ENCODE data around the gene DACH1.
"Not testable (repeated sequence)": the region's sequence is repeated elsewhere in the genome, so short reads cannot be mapped to it uniquely, and the experiment has no call there.

The DACH1 gene

DNA sequence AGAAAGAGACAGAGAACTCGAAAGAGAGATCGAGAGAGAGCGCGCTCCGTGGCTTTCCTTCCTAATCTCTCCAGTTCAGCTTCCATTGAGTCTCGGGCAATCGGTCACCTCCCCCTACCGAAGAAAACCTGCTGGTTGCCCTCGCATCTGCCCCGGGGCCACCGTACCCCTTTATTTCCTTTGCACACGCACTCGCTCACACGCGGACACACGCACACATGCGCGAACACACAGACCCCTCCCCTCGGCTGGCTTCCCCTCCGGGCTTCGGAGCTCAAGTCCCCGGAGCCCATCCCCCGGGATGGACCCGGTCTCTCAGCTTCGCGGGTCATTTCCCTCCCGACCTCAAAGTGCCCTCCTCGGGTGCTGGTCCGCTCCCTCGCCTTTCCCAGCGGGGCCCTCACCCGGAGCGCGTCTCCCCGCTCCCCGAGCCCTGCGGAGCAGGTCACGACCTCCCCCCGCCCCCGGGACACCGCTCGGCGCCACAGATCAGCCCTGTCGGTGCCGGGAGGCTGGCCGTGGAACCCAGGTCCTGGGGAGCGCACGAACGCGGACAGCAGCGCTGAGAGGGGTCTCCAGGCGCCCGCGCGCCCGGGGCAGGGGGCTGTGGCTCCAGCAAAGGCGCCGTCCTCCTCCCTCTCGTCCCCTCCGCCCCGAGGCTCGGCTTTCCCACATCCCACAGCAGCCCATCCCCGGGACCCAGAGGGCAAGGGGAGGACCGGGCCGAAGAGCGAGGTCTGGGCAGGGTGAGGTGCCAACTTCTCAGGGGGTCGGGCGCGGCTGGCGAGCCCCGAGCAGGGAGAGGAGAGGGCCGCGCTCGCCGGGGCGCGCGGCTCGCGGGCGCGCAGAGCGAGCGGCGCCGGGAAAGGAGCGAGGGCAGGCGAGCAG is 1.8 kb downstream of the DACH1 start:
- DNase-seq, result no peak

DNA sequence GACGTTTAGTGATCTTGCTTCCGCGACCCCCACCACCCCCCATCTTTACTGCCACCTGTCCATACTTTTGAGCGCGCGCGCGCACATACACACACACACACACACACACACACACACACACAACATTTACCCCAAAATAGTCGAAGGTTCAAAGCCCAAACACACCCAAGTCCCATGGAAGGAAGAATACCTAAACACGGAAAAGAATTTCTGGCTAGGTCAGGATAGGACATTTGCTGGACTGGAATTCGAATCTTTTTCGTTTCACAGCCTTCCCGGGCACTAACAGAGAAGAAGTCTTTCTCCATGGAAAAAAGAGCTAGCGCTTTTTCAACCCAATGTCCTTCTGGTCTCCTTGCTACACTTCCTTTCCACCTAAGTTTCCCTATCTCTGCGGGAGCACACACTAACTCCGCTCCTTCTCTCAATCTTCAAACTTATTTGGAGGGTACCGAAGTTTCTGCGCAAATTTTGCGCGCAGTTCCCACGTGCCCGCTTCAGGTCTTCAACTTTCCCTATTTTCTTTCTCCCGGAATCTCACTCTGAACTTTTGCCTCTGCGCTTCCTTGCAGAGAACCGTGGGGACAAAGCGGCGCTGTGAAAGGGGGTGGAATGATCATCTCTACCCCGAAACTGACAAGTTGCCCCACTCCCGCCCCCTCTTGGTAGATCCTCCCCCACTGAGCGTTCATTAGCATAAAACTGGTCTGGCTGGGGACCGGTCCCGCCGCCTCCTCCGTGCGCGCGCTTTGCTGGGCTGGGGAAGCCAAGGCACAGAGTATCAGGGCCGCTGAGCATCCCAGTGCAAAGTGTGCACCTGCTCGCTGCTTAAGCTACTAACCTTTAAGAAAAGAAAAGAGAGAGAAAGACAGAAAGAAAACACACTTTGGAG is 2.7 kb downstream of the DACH1 start:
- no peak for DNase-seq

DNA sequence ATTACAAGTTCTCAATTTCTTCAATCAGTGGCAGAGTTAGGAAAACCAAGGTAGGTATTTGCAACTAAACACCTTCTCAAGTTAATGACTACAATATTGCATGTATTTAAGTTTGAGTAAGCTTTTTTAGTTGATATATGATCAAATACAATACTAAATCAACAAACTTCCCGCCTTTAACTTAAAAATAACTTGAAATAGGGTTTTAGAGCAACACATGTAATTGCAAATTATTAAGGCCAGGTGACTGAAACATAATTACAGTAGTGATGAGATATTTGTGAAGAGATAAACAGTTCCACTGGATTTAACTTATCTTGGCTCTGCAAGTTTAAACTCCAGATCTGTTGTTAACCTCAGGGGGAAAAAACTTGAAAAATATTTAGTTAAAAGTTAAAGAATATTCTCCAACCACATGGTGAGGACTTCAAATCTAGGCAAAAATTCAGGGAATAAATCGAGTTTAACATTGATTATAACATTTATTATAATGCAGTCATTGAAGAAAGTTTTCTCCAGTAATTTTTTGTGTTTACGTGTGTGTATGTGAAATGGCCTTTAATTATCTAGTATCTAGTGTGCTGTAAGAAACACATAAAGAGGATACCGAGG is 3.6 kb downstream of the DACH1 start:
- no peak for DNase-seq

DNA sequence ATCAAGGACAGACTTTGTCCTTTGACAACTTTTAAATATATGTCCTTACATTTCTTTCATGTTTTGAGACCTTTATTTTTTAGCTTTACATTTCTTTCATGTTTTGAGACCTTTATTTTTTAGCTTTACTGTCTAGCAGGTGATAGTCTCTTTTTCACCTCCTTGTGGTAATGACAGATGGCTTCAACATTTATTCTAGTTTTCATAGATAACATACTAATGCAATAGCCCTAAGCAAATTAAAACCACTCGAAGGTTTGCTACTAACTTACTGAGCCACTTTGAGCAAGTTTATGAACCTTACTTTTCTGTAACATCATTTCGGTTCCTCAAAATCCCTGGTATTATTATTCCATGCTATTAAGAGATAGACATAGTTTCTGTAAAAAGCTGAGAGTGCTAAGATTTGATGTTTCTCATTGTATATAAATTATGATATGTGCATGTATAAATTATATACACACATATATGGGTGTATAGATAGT is 4.5 kb downstream of the DACH1 start:
- no peak for DNase-seq

DNA sequence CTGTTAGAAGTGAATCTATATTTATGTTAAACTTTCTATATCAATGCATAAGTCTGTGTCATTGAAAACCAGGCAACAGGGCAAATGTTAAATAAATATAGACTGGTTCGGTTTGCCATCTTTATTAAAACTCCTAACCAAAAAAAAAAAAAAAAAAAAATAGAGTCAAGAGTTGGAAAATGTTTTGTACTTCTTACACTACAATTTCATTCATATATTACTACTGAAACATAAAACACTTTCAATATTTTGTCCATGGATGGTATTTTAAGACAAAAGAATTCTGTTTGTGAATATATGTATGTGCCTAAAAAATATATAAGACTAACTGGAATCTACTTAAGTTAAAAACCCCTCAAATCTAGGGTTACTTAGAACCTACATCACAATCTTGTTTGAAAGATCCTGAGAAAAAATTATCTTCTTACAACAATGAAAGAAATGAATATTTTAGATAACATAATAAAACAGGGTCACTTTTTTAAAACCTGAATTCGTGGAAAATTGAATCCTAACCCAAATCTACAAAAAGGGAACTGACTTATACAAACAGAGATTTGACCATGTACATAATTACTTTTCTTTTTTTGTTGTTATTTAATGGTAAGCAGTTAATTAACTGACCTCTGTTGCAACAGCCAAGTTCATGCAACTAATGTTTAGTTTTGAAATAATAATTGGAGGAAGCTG is 5.1 kb downstream of the DACH1 start:
- DNase-seq, result no peak

DNA sequence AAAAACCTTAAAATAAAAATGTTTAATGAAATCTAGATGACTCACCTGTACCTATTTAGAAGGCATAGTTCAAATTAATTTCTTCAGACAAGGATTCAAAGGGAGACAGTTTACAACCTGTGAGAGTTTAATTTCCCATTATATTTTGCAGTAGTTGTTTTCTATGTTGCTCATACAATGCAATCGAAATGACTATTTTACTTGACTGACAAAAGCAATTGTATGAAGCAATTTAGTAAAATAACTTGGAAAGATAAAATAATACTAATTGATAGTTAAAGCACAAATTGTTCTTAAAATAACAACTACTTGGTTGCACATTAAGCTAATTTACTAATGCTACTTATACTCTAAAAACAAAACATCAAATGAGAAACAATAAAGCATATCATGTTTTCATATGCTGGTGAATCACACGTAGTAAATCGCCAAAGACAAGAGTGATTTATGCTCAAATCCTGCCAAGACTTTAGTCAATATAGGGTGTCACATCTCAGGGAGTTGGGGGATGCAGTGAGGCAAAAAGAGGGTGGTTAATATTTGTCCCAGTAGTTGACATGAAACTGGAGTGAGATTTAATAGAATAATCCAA is 6.4 kb downstream of the DACH1 start:
- no peak for DNase-seq

DNA sequence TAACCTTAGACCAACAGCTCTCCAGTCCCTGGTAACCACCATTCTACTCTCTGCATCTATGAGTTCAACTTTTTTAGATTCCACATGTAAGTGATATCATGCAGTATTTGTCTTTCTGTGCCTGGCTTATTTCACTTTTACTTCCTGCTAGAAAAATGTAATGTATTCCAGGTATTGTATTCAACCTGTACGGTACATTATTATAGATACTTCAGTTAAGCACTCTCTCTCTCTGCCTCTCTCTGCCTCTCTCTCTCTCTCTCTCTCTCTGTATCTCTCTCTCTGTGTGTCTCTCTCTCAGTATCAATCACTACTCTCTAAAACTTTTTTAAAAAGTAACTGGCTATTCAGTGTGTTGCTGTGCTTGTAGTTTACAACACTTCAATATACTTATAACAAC is 8.4 kb downstream of the DACH1 start:
- no peak for DNase-seq

DNA sequence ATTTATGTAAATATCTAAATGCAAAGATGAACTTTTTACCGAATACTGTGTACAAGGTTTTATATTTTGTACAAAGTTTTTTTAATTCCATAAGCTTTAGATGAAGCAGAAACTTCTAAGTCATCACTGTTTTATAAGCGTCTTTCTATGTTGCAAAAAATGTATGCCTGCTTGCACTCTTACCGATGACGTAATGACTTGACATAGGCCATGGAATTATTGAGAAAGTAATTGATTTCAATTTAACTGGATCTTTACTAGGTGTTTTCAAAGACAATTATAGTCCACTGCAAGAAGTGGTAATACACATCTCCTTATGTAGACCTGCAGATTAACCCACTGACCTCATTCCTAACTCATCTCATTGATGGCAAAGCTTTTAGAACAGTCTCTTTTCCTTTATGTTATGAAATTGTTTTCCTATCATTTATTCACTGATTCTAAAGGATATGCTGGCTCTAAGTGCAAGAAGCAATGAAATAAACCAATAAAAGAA is 10.4 kb downstream of the DACH1 start:
- no peak for DNase-seq

DNA sequence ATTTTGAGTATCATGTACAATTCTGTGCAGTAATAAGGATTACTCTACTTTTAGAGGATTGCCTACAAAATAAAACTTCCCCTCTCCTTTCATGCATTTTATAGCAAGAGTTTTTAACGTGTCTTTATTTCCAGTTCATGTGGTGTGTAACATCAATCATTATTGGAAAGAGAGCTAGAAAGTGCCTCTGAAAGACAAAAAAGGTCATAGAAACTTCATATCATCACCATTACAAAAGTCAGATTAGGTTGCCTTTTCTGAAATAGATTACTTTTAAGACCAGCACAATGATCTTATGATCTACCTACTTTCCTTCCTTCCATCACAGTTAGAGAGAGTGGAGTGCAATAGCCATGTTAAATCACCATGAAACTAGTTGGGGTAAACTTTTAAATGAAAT is 12.6 kb downstream of the DACH1 start:
- DNase-seq, result no peak

DNA sequence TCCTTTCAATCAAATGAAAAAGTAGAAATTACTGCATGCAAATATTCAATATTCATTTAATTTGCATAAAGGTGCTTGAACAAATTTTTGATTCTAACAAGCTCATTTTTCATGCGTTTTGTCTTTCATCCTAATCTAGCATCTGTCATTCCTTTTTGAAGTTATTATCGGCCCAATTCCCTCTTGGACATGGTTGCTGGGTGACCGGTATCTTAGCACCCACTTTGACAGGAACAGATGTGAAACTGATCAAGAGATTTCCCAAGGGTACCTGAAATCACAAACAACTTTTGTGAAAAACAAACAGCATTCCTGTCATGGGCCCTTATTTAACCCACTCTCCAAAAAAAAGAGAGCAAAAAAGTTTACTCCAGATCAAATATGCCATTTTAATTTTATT is 13.3 kb downstream of the DACH1 start:
- no peak for DNase-seq

DNA sequence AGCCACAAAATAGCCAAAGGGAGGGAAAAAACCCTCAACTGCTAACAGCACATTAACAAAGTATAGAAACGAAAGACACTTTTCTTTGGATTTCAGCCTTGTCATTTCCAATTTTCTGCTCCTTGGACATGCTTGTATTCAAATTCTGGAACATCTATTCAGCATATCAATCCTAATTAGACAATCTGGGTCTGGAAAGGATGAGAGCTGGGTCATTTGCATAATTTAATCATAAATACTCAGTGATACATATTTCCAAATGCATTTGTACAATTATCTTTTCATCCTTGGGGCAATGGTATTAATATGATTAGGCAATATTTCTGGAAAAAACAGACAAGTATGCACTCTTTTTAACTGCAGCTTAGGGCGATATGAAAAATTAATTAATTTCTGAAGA is 14.3 kb downstream of the DACH1 start:
- no peak for DNase-seq

DNA sequence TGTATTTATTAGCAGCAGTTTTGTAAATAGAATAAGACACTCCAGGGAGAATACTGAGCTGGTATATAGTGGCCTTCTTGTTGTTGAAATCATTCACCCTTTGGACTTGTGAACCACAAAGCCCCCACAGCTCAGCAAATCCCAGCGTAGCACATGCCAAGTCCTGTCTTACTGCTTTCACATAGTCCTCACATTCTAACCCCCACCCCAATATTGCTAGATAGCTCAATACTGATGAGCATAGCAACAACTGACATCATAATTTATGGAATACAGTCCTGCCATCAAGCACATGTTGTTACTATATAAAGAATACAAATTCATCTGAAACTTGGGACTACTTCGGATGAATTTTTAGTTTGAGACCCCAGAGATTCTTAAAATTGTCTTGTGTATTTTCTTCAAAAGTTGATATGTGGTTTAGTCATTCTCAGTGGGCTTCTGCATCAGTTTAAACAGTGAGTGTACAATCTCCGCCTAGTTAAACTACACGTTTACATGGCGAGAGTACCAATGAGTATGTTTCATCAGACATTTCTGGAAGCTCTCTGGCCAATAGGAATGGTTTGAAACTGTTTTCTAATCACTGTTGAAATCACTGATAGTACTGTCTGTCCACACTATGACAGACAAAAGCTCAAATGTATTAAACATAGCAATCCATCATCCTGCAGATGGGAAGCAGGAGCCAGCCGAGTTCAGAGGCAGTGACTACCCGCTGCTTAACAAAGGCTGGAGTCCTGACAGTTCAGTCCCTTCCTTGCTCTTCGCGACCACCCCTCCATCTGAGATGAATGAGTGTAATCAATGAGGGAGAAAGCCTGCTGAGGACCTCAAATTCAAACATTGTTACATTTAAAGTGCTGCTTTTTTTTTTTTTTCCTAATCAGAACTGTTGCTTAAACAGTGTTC is 15.2 kb downstream of the DACH1 start:
- DNase-seq, result no peak

DNA sequence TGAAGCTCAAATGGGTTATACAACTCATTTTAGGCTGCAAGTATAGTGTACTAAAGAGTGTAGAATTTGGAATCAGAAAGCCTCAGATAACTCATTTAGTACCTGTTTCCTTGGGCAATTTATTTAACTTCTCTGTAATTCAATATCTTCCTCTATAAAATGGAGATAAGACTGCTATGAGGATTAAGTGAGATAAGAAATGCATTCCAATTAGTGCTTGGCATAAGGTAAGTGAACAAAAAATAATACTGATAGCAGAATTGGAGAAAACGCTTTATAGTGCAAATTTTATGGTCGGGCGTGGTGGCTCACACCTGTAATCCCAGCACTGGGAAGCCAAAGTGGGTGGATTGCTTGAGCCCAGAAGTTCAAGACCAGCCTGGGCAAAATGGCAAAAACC is 25.0 kb downstream of the DACH1 start:
- no peak for DNase-seq

DNA sequence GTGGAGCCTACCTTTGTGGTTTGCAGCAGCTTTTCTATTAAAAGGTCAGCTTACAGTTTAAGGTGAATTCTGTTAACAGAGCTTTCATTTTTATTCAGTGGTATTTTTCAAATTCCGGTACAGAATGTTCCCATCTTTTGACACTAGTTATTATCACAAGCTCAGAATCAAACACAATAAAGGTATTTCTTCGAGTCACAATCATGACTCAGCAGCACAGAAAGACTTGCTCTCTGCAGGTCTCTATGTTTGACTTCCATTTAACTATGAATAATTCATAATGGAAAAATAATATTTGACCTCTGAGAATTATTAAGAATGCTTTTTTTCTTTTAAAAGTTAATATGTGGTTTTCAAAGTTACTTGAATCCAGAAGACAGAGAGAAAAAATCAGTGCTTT is 28.2 kb downstream of the DACH1 start:
- no peak for DNase-seq

DNA sequence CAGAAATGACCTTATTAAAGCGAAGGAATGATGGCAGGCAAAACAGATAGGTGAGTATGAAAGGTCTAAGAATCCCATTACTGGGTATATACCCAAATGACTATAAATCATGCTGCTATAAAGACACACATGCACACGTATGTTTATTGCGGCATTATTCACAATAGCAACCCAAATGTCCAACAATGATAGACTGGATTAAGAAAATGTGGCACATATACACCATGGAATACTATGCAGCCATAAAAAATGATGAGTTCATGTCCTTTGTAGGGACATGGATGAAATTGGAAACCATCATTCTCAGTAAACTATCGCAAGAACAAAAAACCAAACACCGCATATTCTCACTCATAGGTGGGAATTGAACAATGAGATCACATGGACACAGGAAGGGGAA is 29.4 kb downstream of the DACH1 start:
- not testable (repeated sequence) for DNase-seq

DNA sequence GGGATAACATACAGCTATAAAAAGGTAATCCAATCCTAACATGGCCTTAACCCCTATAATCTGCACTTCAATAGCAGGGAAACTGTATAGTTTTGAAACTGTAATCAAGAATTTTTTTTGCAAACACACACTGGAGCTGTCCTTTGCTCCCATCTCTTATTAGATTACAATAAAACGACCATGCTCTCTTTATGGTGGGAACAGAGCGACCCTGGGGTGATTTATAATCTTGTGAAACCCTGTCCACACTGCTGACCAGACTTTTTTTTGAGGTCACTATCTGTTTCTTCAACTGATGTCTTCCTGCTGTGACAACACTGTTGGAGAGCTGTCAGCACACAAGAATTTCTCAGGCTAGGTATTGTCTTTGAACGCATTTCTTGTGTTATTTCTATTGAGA is 35.3 kb downstream of the DACH1 start:
- DNase-seq, result no peak

DNA sequence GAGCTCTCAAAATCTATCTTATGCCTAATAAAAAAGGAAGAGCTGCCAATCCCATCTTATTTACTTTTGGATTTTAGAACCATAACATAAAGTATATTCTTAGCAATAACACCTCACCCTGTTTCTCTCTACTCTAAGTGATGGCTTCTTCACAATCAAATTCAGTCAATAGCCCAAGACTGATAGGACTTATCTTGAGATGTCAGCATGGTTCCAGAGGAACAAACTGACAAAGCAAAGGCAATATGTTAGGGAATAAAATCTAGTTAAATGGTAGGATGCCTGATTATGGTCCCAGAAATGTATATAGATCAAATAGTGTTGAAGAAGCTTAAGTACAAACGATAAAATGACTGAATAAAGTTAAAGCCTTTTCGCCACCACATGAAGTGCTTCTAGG is 36.3 kb downstream of the DACH1 start:
- DNase-seq, result no peak

DNA sequence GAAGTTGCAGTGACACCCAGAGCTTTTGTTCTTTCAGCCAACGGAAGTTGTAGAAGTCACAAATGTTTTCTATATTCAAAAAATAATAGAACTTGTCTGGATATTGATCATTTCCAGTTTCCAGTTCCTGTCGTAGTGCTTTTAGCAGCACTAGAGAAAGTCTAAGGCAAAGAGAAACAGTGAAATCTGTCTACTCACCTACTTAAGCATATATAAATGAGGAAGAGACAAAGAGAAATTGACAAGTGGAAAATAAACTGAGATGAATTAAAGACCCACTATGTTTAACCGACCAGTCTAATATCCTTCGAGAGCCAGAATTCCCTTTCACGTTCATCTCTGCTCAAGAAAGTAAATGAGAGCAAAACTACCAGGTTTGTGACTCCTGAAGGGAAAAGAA is 36.7 kb downstream of the DACH1 start:
- no peak for DNase-seq

DNA sequence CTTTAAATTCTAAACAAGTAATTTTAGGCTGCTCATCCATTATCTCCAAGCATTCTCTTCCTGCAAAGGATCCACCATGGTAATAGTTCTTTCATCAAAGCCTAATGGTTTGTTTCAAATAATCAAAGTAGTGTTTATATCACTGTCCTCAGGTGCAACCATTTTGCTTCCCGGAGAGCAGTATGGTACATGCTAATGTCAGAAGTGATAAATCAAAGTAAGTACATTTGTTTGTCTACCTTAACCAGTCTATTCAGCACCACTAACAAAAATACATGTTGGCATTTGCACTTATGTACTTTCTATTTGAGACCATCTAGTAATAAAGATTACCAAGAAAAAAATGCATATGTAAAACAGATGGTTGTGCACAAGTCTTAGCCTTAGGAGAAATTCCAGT is 37.5 kb downstream of the DACH1 start:
- no peak for DNase-seq

DNA sequence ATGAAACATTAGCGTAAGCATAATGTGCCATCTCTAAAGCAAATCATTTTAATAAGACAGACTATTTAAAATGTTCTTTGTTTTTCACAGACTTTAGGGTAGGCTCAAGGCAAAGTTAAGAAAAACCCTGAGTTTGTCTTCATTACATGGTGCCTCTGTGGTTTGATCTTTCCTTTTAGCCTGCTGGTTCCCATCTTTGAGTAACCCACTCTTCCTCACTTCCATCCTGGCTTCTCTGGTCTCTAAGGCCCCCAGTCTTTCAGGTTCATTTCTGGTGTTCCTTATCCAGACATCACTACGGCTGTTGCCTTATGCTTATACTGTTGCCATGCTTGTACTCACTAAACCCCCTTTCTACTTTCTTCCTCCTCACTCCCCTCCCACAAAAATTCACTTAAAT is 38.4 kb downstream of the DACH1 start:
- no peak for DNase-seq

DNA sequence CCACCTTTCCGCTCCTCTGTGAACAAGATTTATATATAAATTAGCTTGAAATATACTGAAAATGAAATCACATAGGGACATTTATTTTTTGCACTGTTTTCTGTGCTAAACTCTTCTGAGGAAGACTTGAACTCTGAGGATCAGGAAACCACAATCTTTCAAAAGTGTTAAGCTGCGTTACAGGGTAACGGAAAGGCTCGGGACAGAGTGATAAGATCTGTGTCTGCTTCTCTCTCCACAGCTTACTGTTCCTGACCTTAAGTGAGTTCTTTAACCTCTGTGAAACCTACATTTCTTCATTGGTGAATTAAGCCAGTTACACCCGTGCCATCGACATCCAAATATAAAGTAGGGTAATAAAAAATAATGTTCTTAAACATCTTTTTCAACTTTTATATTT is 38.9 kb downstream of the DACH1 start:
- no peak for DNase-seq
